HuH-7 (cell line): ENCODE results near the gene DNAH2.

Experiments used
- DNase-seq: peaks from one replicate; pipeline ENCODE4 v3.0.0; 2011; ENCODE audit warnings: low spot score

Gene DNAH2

GRCh38 chr17:7820231-7820630 is 102.7 kb downstream of the DNAH2 start:
- no peak for DNase-seq

- DNase-seq, result no peak
These were observed 104.6 kb downstream of the DNAH2 start for GRCh38 chr17:7822126-7822525.

GRCh38 chr17:7823581-7824001 is 106.0 kb downstream of the DNAH2 start:
- no peak for DNase-seq

- DNase-seq, result no peak
These were observed 106.7 kb downstream of the DNAH2 start for GRCh38 chr17:7824021-7824924.

- no peak for DNase-seq
These were observed 107.9 kb downstream of the DNAH2 start for GRCh38 chr17:7825206-7825990.

- DNase-seq, result no peak
These were observed 113.1 kb downstream of the DNAH2 start for GRCh38 chr17:7830616-7831015.

GRCh38 chr17:7831233-7831632 is 113.7 kb downstream of the DNAH2 start:
- no peak for DNase-seq

- no peak for DNase-seq
These were observed 114.9 kb downstream of the DNAH2 start for GRCh38 chr17:7832431-7832830.

- DNase-seq, result no peak
These were observed 115.7 kb downstream of the DNAH2 start for GRCh38 chr17:7833011-7833794.

- peak; percentile 73 for DNase-seq
These were observed 116.4 kb downstream of the DNAH2 start, which contains the start of gene KDM6B for GRCh38 chr17:7833795-7834541. TSS of gene KDM6B (plus strand) at chr17:7834217. CDS start at chr17:7845555, 11,338 bp downstream.

- peak; percentile 58 for DNase-seq
These were observed 117.0 kb downstream of the DNAH2 start for GRCh38 chr17:7834542-7834956.

- peak; percentile 85 for DNase-seq
These were observed 117.6 kb downstream of the DNAH2 start for GRCh38 chr17:7834957-7835813.

- peak; percentile 42 for DNase-seq
These were observed 118.5 kb downstream of the DNAH2 start for GRCh38 chr17:7835814-7836595.

GRCh38 chr17:7836596-7837407 is 119.3 kb downstream of the DNAH2 start:
- DNase-seq, result peak; percentile 73

- no peak for DNase-seq
These were observed 120.0 kb downstream of the DNAH2 start for GRCh38 chr17:7837408-7838088.

- peak; percentile 57 for DNase-seq
These were observed 120.8 kb downstream of the DNAH2 start for GRCh38 chr17:7838090-7839075.
